ENCODE data around the gene OR51B4.

GRCh38 chr11:5277807-5278382 lies 23.9 kb downstream of the OR51B4 start:
- TF ChIP-seq CTCF (IDR thresholded peaks at IDR 0.05) (no peak), REST (IDR thresholded peaks at IDR 0.05) (no peak), KDM1A (IDR thresholded peaks at IDR 0.05; ENCODE audit: low read depth) (no peak)

All from A549 (cell line).